MM.1S (cell line): ENCODE measurements around the gene EPHA7.

Experiments used
- EZH2 ChIP-seq: fragments of 300-600 bp; sonication (generic); optimal IDR thresholded peaks from 2 replicates; pipeline ENCODE3; 2017; ENCODE audit warnings: low read depth, mild to moderate bottlenecking, antibody characterized with exemption, low read length, mixed read lengths
- TF ChIP-seq, protein P1 (sequence below): fragments of 300-600 bp; sonication (generic); IDR thresholded peaks from 2 replicates; pipeline ENCODE4 v1.5.1; 2016; ENCODE audit warnings: antibody characterized with exemption, low read length, mixed read lengths

- TF ChIP-seq, protein P1, sequence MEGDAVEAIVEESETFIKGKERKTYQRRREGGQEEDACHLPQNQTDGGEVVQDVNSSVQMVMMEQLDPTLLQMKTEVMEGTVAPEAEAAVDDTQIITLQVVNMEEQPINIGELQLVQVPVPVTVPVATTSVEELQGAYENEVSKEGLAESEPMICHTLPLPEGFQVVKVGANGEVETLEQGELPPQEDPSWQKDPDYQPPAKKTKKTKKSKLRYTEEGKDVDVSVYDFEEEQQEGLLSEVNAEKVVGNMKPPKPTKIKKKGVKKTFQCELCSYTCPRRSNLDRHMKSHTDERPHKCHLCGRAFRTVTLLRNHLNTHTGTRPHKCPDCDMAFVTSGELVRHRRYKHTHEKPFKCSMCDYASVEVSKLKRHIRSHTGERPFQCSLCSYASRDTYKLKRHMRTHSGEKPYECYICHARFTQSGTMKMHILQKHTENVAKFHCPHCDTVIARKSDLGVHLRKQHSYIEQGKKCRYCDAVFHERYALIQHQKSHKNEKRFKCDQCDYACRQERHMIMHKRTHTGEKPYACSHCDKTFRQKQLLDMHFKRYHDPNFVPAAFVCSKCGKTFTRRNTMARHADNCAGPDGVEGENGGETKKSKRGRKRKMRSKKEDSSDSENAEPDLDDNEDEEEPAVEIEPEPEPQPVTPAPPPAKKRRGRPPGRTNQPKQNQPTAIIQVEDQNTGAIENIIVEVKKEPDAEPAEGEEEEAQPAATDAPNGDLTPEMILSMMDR: no peak
- TF ChIP-seq EZH2: no peak
Measured at GRCh38 chr6:93329301-93330000, 89.9 kb downstream of the EPHA7 start.
